AG04450 (cell line): ENCODE data around the gene PDLIM5. TPM values are rescaled to one million over a fixed set of nuclear protein-coding genes. Genes with fewer than 3 reads are reported as not detected.

Experiments
- CTCF ChIA-PET: fragments of 300-600, 350-600 bp; formaldehyde crosslinking; extraction: SDS; loops from one replicate; lab custom pipeline; 2022; ENCODE audit warnings: antibody characterized with exemption, inconsistent platforms; lab: Charles Lee
- POLR2A ChIA-PET: fragments of 350-600 bp; formaldehyde crosslinking; extraction: SDS; loops from one replicate; lab custom pipeline; 2021; ENCODE audit warnings: antibody characterized with exemption, inconsistent platforms; lab: Yijun Ruan, JAX
- DNase-seq: peaks from one replicate; pipeline ENCODE4 v3.0.0-alpha.2; 2011; ENCODE audit warnings: low read depth, low spot score
- H3K27ac ChIP-seq: one replicate; pipeline ENCODE4 v1.5.1; 2012; ENCODE audit warnings: low read depth, low read length, control low read depth
- H3K27me3 ChIP-seq: one replicate; pipeline ENCODE4 v1.6.0; 2012; ENCODE audit warnings: low read length; ENCODE audit not compliant: control insufficient read depth, insufficient read depth
- H3K4me3 ChIP-seq: 2 replicates; pipeline ENCODE4 v1.5.1; 2011; ENCODE audit warnings: mild to moderate bottlenecking, low read depth, low read length, control low read depth
- H3K9me3 ChIP-seq: 2 replicates; pipeline ENCODE4 v1.5.1; 2012; ENCODE audit warnings: low read length; ENCODE audit not compliant: control insufficient read depth, insufficient read depth
- CTCF ChIP-seq: IDR thresholded peaks from 2 replicates; pipeline ENCODE4 v1.5.1; 2011; ENCODE audit warnings: low read depth, low read length, control low read depth, inconsistent platforms
- polyA plus RNA-seq: library from polyadenylated mRNA; depleted of rRNA; stranded (reverse); fragments of >200 nt; gene quantifications from 2 replicates; pipeline ENCODE4 v1.2.3, GENCODE V29; 2011

Gene PDLIM5
- polyA plus RNA-seq, 1 experiment: 81.5 TPM

DNA sequence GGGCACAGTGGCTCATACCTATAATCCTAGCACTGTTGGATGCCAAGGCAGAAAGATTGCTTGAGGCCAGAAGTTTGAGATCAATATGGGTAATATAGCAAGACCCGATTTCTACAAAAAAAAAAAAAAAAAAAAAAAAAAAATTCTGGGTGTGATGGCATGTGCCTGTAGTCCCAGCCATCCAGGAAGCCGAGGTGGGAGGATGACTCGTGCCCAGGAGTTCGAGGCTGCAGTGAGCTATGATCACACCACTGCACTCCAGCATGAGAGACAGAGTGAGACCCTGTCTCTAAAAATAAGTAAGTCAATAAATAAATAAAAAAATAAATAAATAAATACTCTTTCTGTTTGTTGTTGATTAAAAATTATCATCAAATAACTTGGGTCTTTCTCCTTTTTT, 243.6 kb downstream of the PDLIM5 start:
- Histone ChIP-seq H3K27me3 (no peaks in the 10 kb centered on the region), H3K27ac (no peak overlapping the region), H3K9me3 (no peaks in the 10 kb centered on the region), H3K4me3 (no peak overlapping the region)
- ChIA-PET POLR2A (no interaction called here), CTCF (no interaction called here)
- no peak for TF ChIP-seq CTCF
- no peak for DNase-seq

DNA sequence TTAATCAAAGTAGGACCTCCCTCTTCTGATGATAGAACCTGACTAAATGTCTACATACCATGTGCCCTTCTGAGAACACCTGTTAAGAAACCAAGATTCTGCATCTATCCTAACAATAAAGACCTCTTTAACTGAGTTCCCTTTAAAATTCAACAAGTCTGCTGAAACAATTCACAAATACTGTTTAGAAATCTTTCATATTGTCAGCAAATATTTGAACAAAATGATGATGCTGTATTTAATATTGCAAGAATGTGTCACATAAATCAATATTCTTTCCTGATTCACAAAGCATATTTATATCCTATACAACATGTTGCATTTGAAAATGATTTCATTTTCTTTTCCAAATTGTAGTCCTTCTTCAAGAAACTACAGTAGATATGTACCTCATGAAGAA, 246.4 kb downstream of the PDLIM5 start:
- H3K27ac ChIP-seq: no peak overlapping the region
- no peak for DNase-seq
- H3K9me3 ChIP-seq: no peaks in the 10 kb centered on the region
- no peak for TF ChIP-seq CTCF
- POLR2A ChIA-PET: no interaction called here
- no peak overlapping the region for H3K4me3 ChIP-seq
- no peaks in the 10 kb centered on the region for H3K27me3 ChIP-seq
- CTCF ChIA-PET: no interaction called here

DNA sequence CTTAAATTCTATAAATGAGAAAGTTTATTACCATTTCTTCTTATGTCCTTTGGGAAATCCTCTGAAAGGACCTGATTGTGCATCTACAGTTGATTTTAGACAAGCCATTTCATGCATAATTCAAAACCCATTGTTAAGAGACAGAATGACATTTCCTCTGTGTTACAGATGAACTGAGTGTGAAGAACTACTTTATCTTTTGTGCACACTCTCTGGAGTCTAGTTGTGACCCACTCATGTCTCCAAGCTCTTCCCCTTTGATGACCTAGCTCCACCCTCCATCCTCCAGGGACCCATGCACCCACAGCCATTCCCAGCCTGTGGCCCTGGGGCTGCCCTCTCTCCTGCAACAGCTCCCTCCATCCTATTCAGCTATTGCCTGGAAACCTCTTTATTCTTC, 248.6 kb downstream of the PDLIM5 start:
- Histone ChIP-seq H3K4me3 (no peak overlapping the region), H3K27ac (no peak overlapping the region), H3K9me3 (no peaks in the 10 kb centered on the region), H3K27me3 (no peaks in the 10 kb centered on the region)
- TF ChIP-seq CTCF: no peak
- CTCF ChIA-PET: no interaction called here
- DNase-seq: no peak
- POLR2A ChIA-PET: no interaction called here

GRCh38 chr4:94701631-94702300, 250.0 kb downstream of the PDLIM5 start:
- H3K27me3 ChIP-seq: no peaks in the 10 kb centered on the region
- H3K27ac ChIP-seq: no peak overlapping the region
- no peaks in the 10 kb centered on the region for H3K9me3 ChIP-seq
- no peak for TF ChIP-seq CTCF
- ChIA-PET POLR2A (no interaction called here), CTCF (no interaction called here)
- H3K4me3 ChIP-seq: no peak overlapping the region
- DNase-seq: no peak

DNA sequence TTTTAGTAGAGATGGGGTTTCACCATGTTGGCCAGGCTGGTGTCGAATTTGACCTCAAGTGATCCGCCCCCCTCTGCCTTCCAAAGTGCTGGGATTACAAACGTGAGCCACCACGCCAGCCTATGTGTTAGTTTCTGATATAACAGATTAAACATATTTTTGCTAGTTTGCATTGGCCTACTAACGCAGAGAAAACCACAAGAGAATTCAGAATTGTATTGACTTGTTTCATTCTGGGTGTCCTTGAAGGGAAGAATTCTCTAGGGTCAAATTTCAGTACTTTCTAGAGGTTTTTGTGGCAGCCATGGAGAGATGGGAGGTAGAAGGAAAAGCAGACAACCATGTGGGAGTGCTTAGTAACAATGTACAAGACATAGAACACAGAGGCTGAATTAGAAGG, 259.9 kb downstream of the PDLIM5 start:
- CTCF ChIA-PET: no interaction called here
- Histone ChIP-seq H3K9me3 (no peaks in the 10 kb centered on the region), H3K4me3 (no peak overlapping the region), H3K27me3 (no peaks in the 10 kb centered on the region), H3K27ac (no peak overlapping the region)
- DNase-seq: no peak
- POLR2A ChIA-PET: no interaction called here
- no peak for TF ChIP-seq CTCF
